SK-N-SH (cell line): ENCODE data around the gene SLC6A8. TPM values are rescaled to one million over a fixed set of nuclear protein-coding genes. Genes with fewer than 3 reads are reported as not detected.

Experiments
- CTCF ChIA-PET: fragments of 300-600, 350-600 bp; formaldehyde crosslinking; extraction: SDS; loops from one replicate; lab custom pipeline; 2021; lab: Yijun Ruan, JAX
- POLR2A ChIA-PET: fragments of 350-600 bp; sonication (Branson Sonifier 250); formaldehyde crosslinking; extraction: SDS; loops from one replicate; lab custom pipeline; 2020; ENCODE audit warnings: antibody characterized with exemption, inconsistent platforms; lab: Yijun Ruan, JAX
- DNase-seq: peaks from one replicate; pipeline ENCODE4 v3.0.0; 2012
- H2AFZ ChIP-seq: fragments of 200-600 bp; sonication (generic); 2 replicates; pipeline ENCODE4 v1.8.1; 2016; ENCODE audit warnings: antibody characterized with exemption, mild to moderate bottlenecking, low read depth
- H3F3A ChIP-seq: fragments of 200-600 bp; sonication (generic); replicated peaks from 2 replicates; pipeline ENCODE3; 2016; ENCODE audit warnings: antibody characterized with exemption, mild to moderate bottlenecking; ENCODE audit not compliant: insufficient read depth
- H3K27ac ChIP-seq, 2 experiments: fragments of 200-500 bp in 1 of 2; fragments of 200-600 bp in 1 of 2; sonication (Bioruptor generic) in 1 of 2; sonication (generic), shearing (Covaris generic) in 1 of 2; 2 replicates each; pipeline versions ENCODE4 v1.5.1 to v1.6.1; 2014 to 2016; ENCODE audit warnings: low read depth in 2 of 2, inconsistent platforms in 1 of 2, low read length in 1 of 2, mild to moderate bottlenecking in 1 of 2, mixed read lengths in 1 of 2
- H3K27me3 ChIP-seq: fragments of 200-600 bp; sonication (generic), shearing (Covaris generic); 2 replicates; pipeline ENCODE4 v1.6.1; 2016; ENCODE audit warnings: mixed run types; ENCODE audit not compliant: insufficient read depth
- H3K36me3 ChIP-seq, 2 experiments: fragments of 200-500 bp in 1 of 2; fragments of 200-600 bp in 1 of 2; sonication (Bioruptor generic) in 1 of 2; sonication (generic) in 1 of 2; replicated peaks in 1 of 2; 2 replicates each; pipeline versions ENCODE3 to v1.5.1; 2014 to 2016; ENCODE audit warnings: low read length in 1 of 2, mild to moderate bottlenecking in 1 of 2; ENCODE audit not compliant: insufficient read depth in 2 of 2, control insufficient read depth in 1 of 2
- H3K4me1 ChIP-seq, 2 experiments: fragments of 200-500 bp in 1 of 2; fragments of 200-600 bp in 1 of 2; sonication (Bioruptor generic) in 1 of 2; sonication (generic), shearing (Covaris generic) in 1 of 2; 2 replicates each; pipeline versions ENCODE4 v1.5.1 to v1.6.1; 2014 to 2016; ENCODE audit warnings: low read depth in 1 of 2, low read length in 1 of 2, mixed run types in 1 of 2; ENCODE audit not compliant: insufficient read depth in 2 of 2, control insufficient read depth in 1 of 2
- H3K4me2 ChIP-seq: fragments of 200-600 bp; sonication (generic), shearing (Covaris generic); 2 replicates; pipeline ENCODE4 v1.6.1; 2017; ENCODE audit warnings: mixed run types
- H3K4me3 ChIP-seq, 2 experiments: fragments of 200-500 bp in 1 of 2; fragments of 200-600 bp in 1 of 2; sonication (Bioruptor generic) in 1 of 2; sonication (generic), shearing (Covaris generic) in 1 of 2; 2 replicates each; pipeline versions ENCODE4 v1.5.1 to v1.8.1; 2014 to 2016; ENCODE audit warnings: low read depth in 2 of 2, inconsistent platforms in 1 of 2, low read length in 1 of 2, mild to moderate bottlenecking in 1 of 2, mixed read lengths in 1 of 2, moderate library complexity in 1 of 2
- H3K79me2 ChIP-seq: fragments of 200-600 bp; sonication (generic); 2 replicates; pipeline ENCODE4 v1.8.1; 2017; ENCODE audit warnings: mild to moderate bottlenecking; ENCODE audit not compliant: insufficient read depth
- H3K9ac ChIP-seq: fragments of 200-600 bp; sonication (generic); 2 replicates; pipeline ENCODE4 v1.6.1; 2017; ENCODE audit warnings: mixed run types
- H3K9me2 ChIP-seq: fragments of 200-600 bp; sonication (generic); 2 replicates; pipeline ENCODE4 v1.6.1; 2017; ENCODE audit warnings: mixed run types
- H3K9me3 ChIP-seq: fragments of 200-600 bp; sonication (generic); 2 replicates; pipeline ENCODE4 v1.6.1; 2017; ENCODE audit warnings: mixed run types, mild to moderate bottlenecking, moderate library complexity
- H4K20me1 ChIP-seq: fragments of 200-600 bp; sonication (generic); 2 replicates; pipeline ENCODE4 v1.6.1; 2017; ENCODE audit warnings: mild to moderate bottlenecking, mixed run types; ENCODE audit not compliant: insufficient read depth
- FOXJ3 ChIP-seq: sonication (generic); formaldehyde crosslinking; IDR thresholded peaks from 2 replicates; pipeline ENCODE4 v1.5.1; 2020; ENCODE audit warnings: mild to moderate bottlenecking, missing genetic modification reagents
- GATA2 ChIP-seq: sonication (generic); formaldehyde crosslinking; IDR thresholded peaks from 2 replicates; pipeline ENCODE4 v1.5.0; 2020; ENCODE audit warnings: mild to moderate bottlenecking, missing genetic modification reagents
- JUND ChIP-seq: IDR thresholded peaks from 2 replicates; pipeline ENCODE4 v1.4.0; 2012
- MXI1 ChIP-seq: IDR thresholded peaks from 2 replicates; pipeline ENCODE4 v1.6.1; 2012; ENCODE audit warnings: mild to moderate bottlenecking, low read depth, low read length, improper control_type of control experiment
- NRF1 ChIP-seq: IDR thresholded peaks from 2 replicates; pipeline ENCODE4 v1.6.1; 2012; ENCODE audit warnings: low read depth, mild to moderate bottlenecking, low read length
- POLR2AphosphoS5 ChIP-seq: IDR thresholded peaks from 2 replicates; pipeline ENCODE4 v1.6.1; 2012; ENCODE audit warnings: low read depth, low read length
- RCOR1 ChIP-seq: fragments of 150-350 bp; IDR thresholded peaks from 2 replicates; pipeline ENCODE4 v1.6.1; 2017; ENCODE audit warnings: antibody characterized with exemption, low read length
- RXRA ChIP-seq: IDR thresholded peaks from 2 replicates; pipeline ENCODE4 v1.4.0; 2012; ENCODE audit warnings: low read depth, mild to moderate bottlenecking, borderline replicate concordance
- SIN3A ChIP-seq: IDR thresholded peaks from 2 replicates; pipeline ENCODE4 v1.6.1; 2012; ENCODE audit warnings: low read depth, mild to moderate bottlenecking, low read length, moderate library complexity, borderline replicate concordance
- SMC3 ChIP-seq: IDR thresholded peaks from 2 replicates; pipeline ENCODE4 v1.6.1; 2012; ENCODE audit warnings: low read depth, low read length, improper control_type of control experiment
- TAF1 ChIP-seq: IDR thresholded peaks from 2 replicates; pipeline ENCODE4 v1.6.1; 2012; ENCODE audit warnings: low read depth, mild to moderate bottlenecking, low read length, moderate library complexity, borderline replicate concordance
- TEAD4 ChIP-seq: IDR thresholded peaks from 2 replicates; pipeline ENCODE4 v1.4.0; 2012; ENCODE audit warnings: mild to moderate bottlenecking, borderline replicate concordance; ENCODE audit not compliant: insufficient read depth
- WGBS: methylation state at CpG from one replicate; pipeline ENCODE4 v1.1.6; 2017; ENCODE audit warnings: low lambda C conversion rate; 5-methylcytosine and 5-hydroxymethylcytosine counted together
- polyA plus RNA-seq, 3 experiments: library from polyadenylated mRNA; depleted of rRNA; stranded (reverse); fragments of >200 nt; gene quantifications; 2 replicates each; pipeline ENCODE4 v1.2.3, GENCODE V29; 2012
- TF ChIP-seq, protein P1 (sequence below): IDR thresholded peaks from 2 replicates; pipeline ENCODE4 v1.4.0; 2012; ENCODE audit warnings: low read depth
- TF ChIP-seq, protein P2 (sequence below): IDR thresholded peaks from 2 replicates; pipeline ENCODE4 v1.6.1; 2012; ENCODE audit warnings: mild to moderate bottlenecking, low read depth, low read length, moderate library complexity
- TF ChIP-seq, protein P3 (sequence below): fragments of 150-350 bp; IDR thresholded peaks from 2 replicates; pipeline ENCODE4 v1.6.1; 2017; ENCODE audit warnings: antibody characterized with exemption, low read length, low read depth, borderline replicate concordance
- TF ChIP-seq, protein P4 (sequence below): IDR thresholded peaks from 2 replicates; pipeline ENCODE4 v1.4.0; 2012; ENCODE audit warnings: low read depth, borderline replicate concordance

Gene SLC6A8
- polyA plus RNA-seq, 1 of the 3 experiments (the other 2 are of a cell fraction) = 30.8 TPM

DNA sequence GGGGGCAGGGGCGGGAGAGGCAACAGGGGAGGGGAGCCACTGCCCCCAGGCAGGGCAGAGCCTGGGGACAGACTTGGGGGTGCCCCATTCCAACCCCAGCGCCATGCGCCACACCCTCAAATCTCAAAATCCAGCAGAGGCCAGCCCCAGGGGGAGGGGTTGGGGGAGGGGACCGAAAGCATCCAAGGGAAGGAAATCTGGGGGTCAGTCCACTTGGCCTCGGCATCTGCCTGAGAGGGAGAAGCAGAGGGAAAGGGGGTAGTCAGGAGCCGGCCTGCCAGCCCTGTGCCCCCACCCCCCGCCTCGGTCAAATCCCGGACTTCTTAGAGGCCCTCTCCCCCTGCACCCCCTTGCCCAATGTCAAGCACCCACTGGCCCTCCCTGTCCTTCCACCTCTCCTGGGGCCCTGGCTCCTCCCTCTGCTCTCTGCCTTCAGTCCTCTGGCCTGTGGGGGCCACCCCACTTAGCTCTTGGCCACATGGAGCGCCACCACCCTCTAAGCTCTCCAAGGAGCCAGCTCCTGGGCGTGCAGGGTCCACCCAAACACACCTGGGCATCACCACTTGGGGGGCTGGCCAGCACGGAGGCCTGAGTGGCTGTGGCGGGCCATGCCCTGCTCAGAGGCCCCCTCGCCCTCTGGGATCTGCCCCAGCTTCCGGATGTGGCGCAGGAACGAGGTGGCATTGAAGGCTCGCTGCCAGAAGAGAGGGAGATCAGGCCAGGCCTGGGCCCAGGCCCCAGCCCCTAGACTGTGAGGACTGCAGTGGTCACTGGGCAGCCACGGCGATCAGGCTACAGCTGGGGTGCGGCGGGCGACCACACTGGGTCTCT, 17.6 kb upstream of the SLC6A8 start:
- H3K9ac ChIP-seq = no peak overlapping the region
- H3K4me1 ChIP-seq = peaks cover 0 to 3% of the 10 kb centered on the region in 2 experiments; a peak in 1 of 4 replicates
- DNase-seq = no peak
- CTCF ChIA-PET = interaction anchor here (0.8 to 10.5 kb wide), 15 partner anchors 13 to 162 kb away, joined by 3 to 128 read pairs (median 8); partner anchors contain the start of genes DUSP9 and SLC6A8
- H2AFZ ChIP-seq = no peak overlapping the region
- H3F3A ChIP-seq = no peaks in the 10 kb centered on the region
- no peaks in the 10 kb centered on the region for H4K20me1 ChIP-seq
- H3K79me2 ChIP-seq = no peaks in the 10 kb centered on the region
- 28% methylated on average over 8 of the region's 23 CpGs for WGBS
- 0 out of 2 replicates have a peak, but pooled peaks cover 3% of the 10 kb centered on the region for H3K9me3 ChIP-seq
- H3K27me3 ChIP-seq = peaks cover 6% of the 10 kb centered on the region; the same call in 1 of the 2 replicates
- no peak overlapping the region for H3K27ac ChIP-seq
- no peak for TF ChIP-seq MXI1
- TF ChIP-seq, protein P1, sequence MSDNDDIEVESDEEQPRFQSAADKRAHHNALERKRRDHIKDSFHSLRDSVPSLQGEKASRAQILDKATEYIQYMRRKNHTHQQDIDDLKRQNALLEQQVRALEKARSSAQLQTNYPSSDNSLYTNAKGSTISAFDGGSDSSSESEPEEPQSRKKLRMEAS = no peak
- TF ChIP-seq, all 33 proteins: peak for 0
- Histone ChIP-seq H3K9me2 (no peaks in the 10 kb centered on the region), H3K4me2 (no peak overlapping the region), H3K36me3 (no peaks in the 10 kb centered on the region), H3K4me3 (no peak overlapping the region)
- POLR2A ChIA-PET = interaction anchor here (1.0 kb wide), 1 partner anchor 44 kb away, joined by 3 read pairs; no protein-coding TSS in a partner anchor

DNA sequence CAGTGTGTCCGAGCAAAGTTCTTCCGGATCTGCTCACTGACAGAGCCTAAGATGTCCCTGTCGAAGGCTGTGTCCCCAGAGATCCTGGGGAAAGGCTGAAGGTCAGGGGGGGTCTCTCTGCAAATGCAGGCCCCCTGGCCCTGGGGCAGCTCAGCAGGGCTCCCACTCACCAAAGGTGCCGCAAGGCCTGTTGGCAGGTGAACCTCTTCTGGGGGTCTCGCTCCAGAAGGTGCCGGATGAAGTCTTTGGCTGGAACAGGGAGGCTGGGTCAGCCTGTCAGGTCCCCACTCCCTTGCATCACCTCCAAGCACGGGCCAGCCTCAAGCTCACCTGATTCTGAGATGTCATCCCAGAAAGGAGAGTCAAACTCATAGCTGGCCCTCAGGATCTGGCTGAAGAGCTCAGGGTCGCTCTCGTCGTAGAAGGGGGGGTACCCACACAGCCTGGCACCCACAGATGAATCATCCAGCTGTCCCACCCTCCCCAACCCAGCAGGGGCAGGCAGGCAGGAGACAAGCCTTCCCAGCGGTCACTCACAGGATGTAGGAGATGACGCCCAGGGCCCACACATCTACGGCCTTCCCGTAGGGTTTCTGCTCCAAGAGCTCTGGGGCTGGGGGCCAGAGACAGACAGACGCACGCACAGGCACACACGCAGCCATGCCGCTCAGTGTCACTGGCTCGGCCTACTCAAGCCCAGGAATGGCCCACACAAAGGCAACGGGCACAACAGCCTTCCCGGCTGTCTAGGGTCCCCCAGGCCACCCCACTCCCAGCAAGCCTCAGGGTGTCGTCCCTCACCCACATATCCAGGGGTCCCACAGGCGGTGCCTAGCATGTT, 16.8 kb upstream of the SLC6A8 start:
- peaks cover 0 to 3% of the 10 kb centered on the region in 2 experiments; a peak in 1 of 4 replicates for H3K4me1 ChIP-seq
- no peak overlapping the region for H2AFZ ChIP-seq
- H3K36me3 ChIP-seq = no peaks in the 10 kb centered on the region
- no peaks in the 10 kb centered on the region for H3K79me2 ChIP-seq
- H3K9me3 ChIP-seq = no peaks in the 10 kb centered on the region
- no peak overlapping the region for H3K9ac ChIP-seq
- no peak for DNase-seq
- WGBS = 53% methylated on average over 3 of the region's 23 CpGs
- H3F3A ChIP-seq = no peaks in the 10 kb centered on the region
- no peaks in the 10 kb centered on the region for H3K9me2 ChIP-seq
- no peak overlapping the region for H3K27ac ChIP-seq
- TF ChIP-seq TEAD4 (no peak), JUND (no peak), GATA2 (CRISPR knock-in tag) (no peak), FOXJ3 (no peak), NRF1 (no peak), RCOR1 (no peak), RXRA (no peak), SIN3A (no peak), SMC3 (no peak), POLR2AphosphoS5 (no peak), TAF1 (no peak)
- TF ChIP-seq, protein P2, sequence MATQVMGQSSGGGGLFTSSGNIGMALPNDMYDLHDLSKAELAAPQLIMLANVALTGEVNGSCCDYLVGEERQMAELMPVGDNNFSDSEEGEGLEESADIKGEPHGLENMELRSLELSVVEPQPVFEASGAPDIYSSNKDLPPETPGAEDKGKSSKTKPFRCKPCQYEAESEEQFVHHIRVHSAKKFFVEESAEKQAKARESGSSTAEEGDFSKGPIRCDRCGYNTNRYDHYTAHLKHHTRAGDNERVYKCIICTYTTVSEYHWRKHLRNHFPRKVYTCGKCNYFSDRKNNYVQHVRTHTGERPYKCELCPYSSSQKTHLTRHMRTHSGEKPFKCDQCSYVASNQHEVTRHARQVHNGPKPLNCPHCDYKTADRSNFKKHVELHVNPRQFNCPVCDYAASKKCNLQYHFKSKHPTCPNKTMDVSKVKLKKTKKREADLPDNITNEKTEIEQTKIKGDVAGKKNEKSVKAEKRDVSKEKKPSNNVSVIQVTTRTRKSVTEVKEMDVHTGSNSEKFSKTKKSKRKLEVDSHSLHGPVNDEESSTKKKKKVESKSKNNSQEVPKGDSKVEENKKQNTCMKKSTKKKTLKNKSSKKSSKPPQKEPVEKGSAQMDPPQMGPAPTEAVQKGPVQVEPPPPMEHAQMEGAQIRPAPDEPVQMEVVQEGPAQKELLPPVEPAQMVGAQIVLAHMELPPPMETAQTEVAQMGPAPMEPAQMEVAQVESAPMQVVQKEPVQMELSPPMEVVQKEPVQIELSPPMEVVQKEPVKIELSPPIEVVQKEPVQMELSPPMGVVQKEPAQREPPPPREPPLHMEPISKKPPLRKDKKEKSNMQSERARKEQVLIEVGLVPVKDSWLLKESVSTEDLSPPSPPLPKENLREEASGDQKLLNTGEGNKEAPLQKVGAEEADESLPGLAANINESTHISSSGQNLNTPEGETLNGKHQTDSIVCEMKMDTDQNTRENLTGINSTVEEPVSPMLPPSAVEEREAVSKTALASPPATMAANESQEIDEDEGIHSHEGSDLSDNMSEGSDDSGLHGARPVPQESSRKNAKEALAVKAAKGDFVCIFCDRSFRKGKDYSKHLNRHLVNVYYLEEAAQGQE = no peak
- TF ChIP-seq, protein P3, sequence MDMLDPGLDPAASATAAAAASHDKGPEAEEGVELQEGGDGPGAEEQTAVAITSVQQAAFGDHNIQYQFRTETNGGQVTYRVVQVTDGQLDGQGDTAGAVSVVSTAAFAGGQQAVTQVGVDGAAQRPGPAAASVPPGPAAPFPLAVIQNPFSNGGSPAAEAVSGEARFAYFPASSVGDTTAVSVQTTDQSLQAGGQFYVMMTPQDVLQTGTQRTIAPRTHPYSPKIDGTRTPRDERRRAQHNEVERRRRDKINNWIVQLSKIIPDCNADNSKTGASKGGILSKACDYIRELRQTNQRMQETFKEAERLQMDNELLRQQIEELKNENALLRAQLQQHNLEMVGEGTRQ = no peak
- TF ChIP-seq, protein P4, sequence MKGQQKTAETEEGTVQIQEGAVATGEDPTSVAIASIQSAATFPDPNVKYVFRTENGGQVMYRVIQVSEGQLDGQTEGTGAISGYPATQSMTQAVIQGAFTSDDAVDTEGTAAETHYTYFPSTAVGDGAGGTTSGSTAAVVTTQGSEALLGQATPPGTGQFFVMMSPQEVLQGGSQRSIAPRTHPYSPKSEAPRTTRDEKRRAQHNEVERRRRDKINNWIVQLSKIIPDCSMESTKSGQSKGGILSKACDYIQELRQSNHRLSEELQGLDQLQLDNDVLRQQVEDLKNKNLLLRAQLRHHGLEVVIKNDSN = no peak
- TF ChIP-seq, all 33 proteins: peak for 0
- Histone ChIP-seq H3K27me3 (peaks cover 6% of the 10 kb centered on the region; the same call in 1 of the 2 replicates), H3K4me2 (no peak overlapping the region), H4K20me1 (no peaks in the 10 kb centered on the region), H3K4me3 (no peak overlapping the region)
- CTCF ChIA-PET = interaction anchor here (0.6 to 10.5 kb wide), 10 partner anchors 10 to 163 kb away, joined by 3 to 128 read pairs (median 3); partner anchors contain the start of gene DUSP9
- POLR2A ChIA-PET = interaction anchor here (1.0 kb wide), 1 partner anchor 45 kb away, joined by 3 read pairs; no protein-coding TSS in a partner anchor
